ENCODE data around the gene GLIPR1. TPM values are rescaled to one million over a fixed set of nuclear protein-coding genes. Genes with fewer than 3 reads are reported as not detected.
"Not testable (repeated sequence)": the region's sequence is repeated elsewhere in the genome, so short reads cannot be mapped to it uniquely, and the experiment has no call there.

GLIPR1 gene
- total RNA-seq, 2 experiments from 2014 or later = 41.3 to 47.7 TPM

DNA sequence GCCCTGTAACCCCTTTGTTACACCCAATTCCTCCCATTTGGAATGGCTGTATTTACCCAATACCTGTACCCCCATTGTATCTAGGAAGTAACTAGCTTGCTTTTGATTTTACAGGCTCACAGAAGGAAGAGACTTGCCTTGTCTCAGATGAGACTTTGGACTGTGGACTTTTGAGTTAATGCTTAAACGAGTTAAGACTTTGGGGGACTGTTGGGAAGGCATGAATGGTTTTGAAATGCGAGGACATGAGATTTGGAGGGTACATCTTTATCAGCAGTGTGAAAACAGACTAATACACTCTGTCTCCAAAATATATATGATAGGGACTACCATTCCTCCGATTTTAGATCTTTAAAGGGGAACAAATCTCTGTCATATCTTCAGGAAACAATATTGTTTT is 38.1 kb upstream of the GLIPR1 start:
- peaks cover 13% of the 10 kb centered on the region for H3K27me3 Mint-ChIP-seq
- CTCF ChIA-PET = interaction anchor here (1.5 kb wide), 1 partner anchor 108 kb away, joined by 3 read pairs; the partner anchor contains the start of gene GLIPR1L1
- peaks cover 12% of the 10 kb centered on the region for H3K4me1 ChIP-seq (ENCODE audit: insufficient read depth, low read length)

DNA sequence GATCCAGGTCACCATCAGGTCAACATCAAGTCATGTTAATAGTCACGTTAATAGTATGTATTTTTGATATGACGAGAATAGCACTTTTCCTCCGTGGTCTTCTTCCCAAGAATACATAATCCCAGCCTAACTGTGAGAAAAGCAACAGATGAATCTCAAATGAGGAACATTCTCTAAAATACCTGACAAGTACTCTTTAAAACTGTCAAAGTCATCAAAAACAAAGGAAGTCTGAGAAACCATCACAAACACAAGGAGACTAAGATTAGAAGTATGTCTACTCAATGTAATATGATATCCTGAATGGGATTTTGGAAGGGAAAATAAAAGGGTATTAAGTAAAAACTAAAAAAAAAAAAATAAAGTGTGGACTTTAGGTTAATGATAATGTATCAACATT is 36.8 kb upstream of the GLIPR1 start:
- no peak for ATAC-seq (ENCODE audit: poor library complexity)
- no peak overlapping the region for H3K4me3 Mint-ChIP-seq
- POLR2A ChIA-PET = no interaction called here
- Histone ChIP-seq H3K27me3 (ENCODE audit: control insufficient read depth in 1 of 2, insufficient read depth in 2 of 2, low read length in 2 of 2) (no peaks in the 10 kb centered on the region), H3K4me1 (ENCODE audit: insufficient read depth, low read length) (no peaks in the 10 kb centered on the region), H3K36me3 (ENCODE audit: insufficient read depth, low read length) (no peaks in the 10 kb centered on the region), H3K9me3 (ENCODE audit: control insufficient read depth in 1 of 2, insufficient read depth in 1 of 2, low read length in 2 of 2) (peaks cover 0 to 4% of the 10 kb centered on the region in 2 experiments), H3K4me3 (ENCODE audit: low read length) (no peak overlapping the region), H3K27ac (ENCODE audit: low read depth in 1 of 2, low read length in 2 of 2) (no peak overlapping the region)
- no peak overlapping the region for H3K27ac Mint-ChIP-seq
- no peak for DNase-seq
- no peaks in the 10 kb centered on the region for H3K9me3 Mint-ChIP-seq
- H3K4me1 Mint-ChIP-seq (ENCODE audit: low read depth) = peaks cover 4% of the 10 kb centered on the region
- H3K36me3 Mint-ChIP-seq (ENCODE audit: low read depth) = no peaks in the 10 kb centered on the region
- TF ChIP-seq, protein P1, sequence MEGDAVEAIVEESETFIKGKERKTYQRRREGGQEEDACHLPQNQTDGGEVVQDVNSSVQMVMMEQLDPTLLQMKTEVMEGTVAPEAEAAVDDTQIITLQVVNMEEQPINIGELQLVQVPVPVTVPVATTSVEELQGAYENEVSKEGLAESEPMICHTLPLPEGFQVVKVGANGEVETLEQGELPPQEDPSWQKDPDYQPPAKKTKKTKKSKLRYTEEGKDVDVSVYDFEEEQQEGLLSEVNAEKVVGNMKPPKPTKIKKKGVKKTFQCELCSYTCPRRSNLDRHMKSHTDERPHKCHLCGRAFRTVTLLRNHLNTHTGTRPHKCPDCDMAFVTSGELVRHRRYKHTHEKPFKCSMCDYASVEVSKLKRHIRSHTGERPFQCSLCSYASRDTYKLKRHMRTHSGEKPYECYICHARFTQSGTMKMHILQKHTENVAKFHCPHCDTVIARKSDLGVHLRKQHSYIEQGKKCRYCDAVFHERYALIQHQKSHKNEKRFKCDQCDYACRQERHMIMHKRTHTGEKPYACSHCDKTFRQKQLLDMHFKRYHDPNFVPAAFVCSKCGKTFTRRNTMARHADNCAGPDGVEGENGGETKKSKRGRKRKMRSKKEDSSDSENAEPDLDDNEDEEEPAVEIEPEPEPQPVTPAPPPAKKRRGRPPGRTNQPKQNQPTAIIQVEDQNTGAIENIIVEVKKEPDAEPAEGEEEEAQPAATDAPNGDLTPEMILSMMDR (IDR thresholded peaks at IDR 0.05) = no peak
- H3K27me3 Mint-ChIP-seq = peaks cover 10% of the 10 kb centered on the region
- intact Hi-C loops (cut with DNase I, micrococcal nuclease) = no loop called here
- CTCF ChIA-PET = no interaction called here

More for the DNA sequence above, 38.1 kb upstream of the GLIPR1 start:
- H3K9me3 Mint-ChIP-seq; H3K27me3 ChIP-seq (ENCODE audit: control insufficient read depth in 1 of 2, insufficient read depth in 2 of 2, low read length in 2 of 2); H3K4me3 Mint-ChIP-seq; H3K9me3 ChIP-seq (ENCODE audit: control insufficient read depth in 1 of 2, insufficient read depth in 1 of 2, low read length in 2 of 2); H3K36me3 ChIP-seq (ENCODE audit: insufficient read depth, low read length); H3K27ac ChIP-seq (ENCODE audit: low read depth in 1 of 2, low read length in 2 of 2); H3K27ac Mint-ChIP-seq; H3K36me3 Mint-ChIP-seq (ENCODE audit: low read depth); DNase-seq; intact Hi-C loops (cut with DNase I, micrococcal nuclease); H3K4me3 ChIP-seq (ENCODE audit: low read length); ATAC-seq (ENCODE audit: poor library complexity): not testable (repeated sequence)
- H3K4me1 Mint-ChIP-seq (ENCODE audit: low read depth) = peaks cover 14% of the 10 kb centered on the region
- POLR2A ChIA-PET = interaction anchor here (0.6 to 1.0 kb wide), 4 partner anchors 11 to 1653 kb away, joined by 3 read pairs; partner anchors contain the start of gene GLIPR1

DNA sequence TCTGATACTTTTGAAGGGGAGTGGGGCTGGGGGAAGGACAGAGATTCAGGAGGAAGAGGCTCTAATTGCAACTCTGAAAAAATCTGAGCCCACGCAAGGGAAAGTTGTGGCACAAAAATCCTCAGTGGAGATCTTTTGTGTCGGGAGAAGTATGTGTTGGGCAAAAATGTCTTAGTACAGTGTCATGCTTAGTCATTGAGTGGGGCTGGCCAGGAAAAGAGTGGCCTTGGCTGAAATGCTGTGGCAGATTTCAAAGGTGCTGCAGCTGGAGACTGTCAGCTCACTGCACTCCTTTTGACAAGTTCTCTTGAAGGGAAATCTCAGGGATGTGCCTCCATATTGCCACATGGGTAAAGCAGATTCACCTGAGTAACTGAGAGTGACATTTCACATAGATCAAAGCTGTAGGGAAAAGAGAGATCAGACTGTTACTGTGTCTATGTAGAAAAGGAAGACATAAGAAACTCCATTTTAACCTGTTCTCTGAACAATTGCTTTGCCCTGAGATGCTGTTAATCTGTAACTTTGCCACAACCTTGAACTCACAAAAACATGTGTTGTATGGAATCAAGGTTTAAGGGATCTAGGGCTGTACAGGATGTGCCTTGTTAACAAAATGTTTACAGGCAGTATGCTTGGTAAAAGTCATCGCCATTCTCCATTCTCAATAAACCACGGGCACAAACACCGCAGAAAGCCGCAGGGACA is 36.0 kb upstream of the GLIPR1 start:
- Mint-ChIP-seq H3K9me3 (no peaks in the 10 kb centered on the region), H3K4me1 (ENCODE audit: low read depth) (no peaks in the 10 kb centered on the region), H3K36me3 (ENCODE audit: low read depth) (no peaks in the 10 kb centered on the region), H3K4me3 (no peak overlapping the region), H3K27me3 (peaks cover 10% of the 10 kb centered on the region), H3K27ac (no peak overlapping the region)
- intact Hi-C loops (cut with DNase I, micrococcal nuclease) = no loop called here
- TF ChIP-seq, protein P1 (IDR thresholded peaks at IDR 0.05) = no peak
- ChIA-PET CTCF (no interaction called here), POLR2A (no interaction called here)
- peaks cover 0 to 4% of the 10 kb centered on the region in 2 experiments for H3K9me3 ChIP-seq (ENCODE audit: control insufficient read depth in 1 of 2, insufficient read depth in 1 of 2, low read length in 2 of 2)
- H3K36me3 ChIP-seq (ENCODE audit: insufficient read depth, low read length) = no peaks in the 10 kb centered on the region
- no peak overlapping the region for H3K4me3 ChIP-seq (ENCODE audit: low read length)
- no peaks in the 10 kb centered on the region for H3K4me1 ChIP-seq (ENCODE audit: insufficient read depth, low read length)
- no peak overlapping the region for H3K27ac ChIP-seq (ENCODE audit: low read depth in 1 of 2, low read length in 2 of 2)
- ATAC-seq (ENCODE audit: poor library complexity) = no peak
- H3K27me3 ChIP-seq (ENCODE audit: control insufficient read depth in 1 of 2, insufficient read depth in 2 of 2, low read length in 2 of 2) = no peaks in the 10 kb centered on the region
- DNase-seq = no peak

DNA sequence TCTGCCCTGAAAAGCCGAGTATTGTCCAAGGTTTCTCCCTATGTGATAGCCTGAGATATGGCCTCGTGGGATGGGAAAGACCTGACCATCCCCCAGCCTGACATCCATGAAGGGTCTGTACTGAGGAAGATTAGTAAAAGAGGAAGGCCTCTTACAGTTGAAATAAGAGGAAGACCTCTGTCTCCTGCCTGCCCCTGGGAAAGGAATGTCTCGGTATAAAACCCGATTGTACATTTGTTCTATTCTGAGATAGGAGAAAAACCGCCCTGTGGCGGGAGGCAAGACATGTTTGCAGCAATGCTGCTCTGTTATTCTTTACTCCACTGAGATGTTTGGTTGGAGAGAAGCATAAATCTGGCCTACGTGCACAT is 35.4 kb upstream of the GLIPR1 start:
- DNase-seq; ATAC-seq (ENCODE audit: poor library complexity); H3K9me3 Mint-ChIP-seq; H3K27ac ChIP-seq (ENCODE audit: low read depth in 1 of 2, low read length in 2 of 2); H3K9me3 ChIP-seq (ENCODE audit: control insufficient read depth in 1 of 2, insufficient read depth in 1 of 2, low read length in 2 of 2); H3K4me3 Mint-ChIP-seq; H3K4me1 ChIP-seq (ENCODE audit: insufficient read depth, low read length); H3K36me3 ChIP-seq (ENCODE audit: insufficient read depth, low read length); H3K27ac Mint-ChIP-seq; H3K27me3 ChIP-seq (ENCODE audit: control insufficient read depth in 1 of 2, insufficient read depth in 2 of 2, low read length in 2 of 2); H3K27me3 Mint-ChIP-seq; H3K4me3 ChIP-seq (ENCODE audit: low read length); intact Hi-C loops (cut with DNase I, micrococcal nuclease); CTCF ChIA-PET; POLR2A ChIA-PET; H3K4me1 Mint-ChIP-seq (ENCODE audit: low read depth); H3K36me3 Mint-ChIP-seq (ENCODE audit: low read depth): not testable (repeated sequence)

Data from CD4-positive, alpha-beta T cell (primary cell).